ENCODE results near the gene OR5B12. TPM values are rescaled to one million over a fixed set of nuclear protein-coding genes. Genes with fewer than 3 reads are reported as not detected.

The OR5B12 gene
- total and polyA plus RNA-seq, 10 of the 15 experiments (the other 5 are each of a cell fraction or from before 2014, with no cell fraction given): 0.29 TPM; not detected in 9

DNA sequence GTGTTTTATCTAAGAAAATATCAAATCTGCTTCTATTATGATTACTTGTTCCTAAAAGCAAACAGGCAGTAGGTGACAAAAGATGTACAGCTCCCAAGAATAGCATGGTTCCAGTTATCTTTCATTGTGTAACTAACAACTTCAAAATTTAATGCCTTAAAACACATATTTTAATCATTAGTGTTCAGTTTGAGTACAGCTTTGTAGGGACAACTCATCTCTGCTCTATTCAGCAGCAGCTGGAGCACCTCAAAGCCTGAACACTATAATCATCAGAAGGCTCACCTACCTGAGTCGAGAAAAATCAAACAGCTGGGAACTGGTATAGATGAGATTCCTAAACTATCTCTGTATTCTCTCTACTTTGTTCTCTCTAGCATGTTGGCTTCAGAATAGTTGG lies 24.3 kb upstream of the OR5B12 start (continued):
- no peak for TF ChIP-seq CBX5 (IDR thresholded peaks at IDR 0.05; ENCODE audit: low read depth)
- no peak for TF ChIP-seq ZNF24 (IDR thresholded peaks at IDR 0.05)
- no peak for TF ChIP-seq BCLAF1 (IDR thresholded peaks at IDR 0.05)
- TF ChIP-seq SP1 (IDR thresholded peaks at IDR 0.05; ENCODE audit: low read depth, low read length): no peak
- no peak for TF ChIP-seq ZNF217 (IDR thresholded peaks at IDR 0.05)
- TF ChIP-seq SREBF1 (IDR thresholded peaks at IDR 0.05; ENCODE audit: low read length): no peak
- no peak for TF ChIP-seq ESRRA (IDR thresholded peaks at IDR 0.05; ENCODE audit: low read length)

- RAD21 ChIA-PET (ENCODE audit: unreplicated experiment): no interaction called here
Measured at GRCh38 chr11:58465690-58466089, 23.7 kb upstream of the OR5B12 start.

More at GRCh38 chr11:58465690-58466089, 23.7 kb upstream of the OR5B12 start:
- Histone ChIP-seq H3K4me3 (no peak overlapping the region), H3K9me3 (replicated peaks; ENCODE audit: control insufficient read depth, insufficient read depth, low read length) (no peaks in the 10 kb centered on the region; the same call in 2 of the 3 replicates), H4K20me1 (ENCODE audit: control insufficient read depth, insufficient read depth) (no peaks in the 10 kb centered on the region), H3K4me2 (ENCODE audit: control insufficient read depth, insufficient read depth) (no peak overlapping the region), H2AFZ (ENCODE audit: control insufficient read depth, low read depth, low read length) (no peak overlapping the region), H3K27ac (ENCODE audit: control insufficient read depth, insufficient read depth) (no peak overlapping the region), H3K36me3 (ENCODE audit: control insufficient read depth in 2 of 2, insufficient read depth in 2 of 2, low read length in 1 of 2) (no peaks in the 10 kb centered on the region), H3K4me1 (ENCODE audit: control insufficient read depth, insufficient read depth, low read length) (no peaks in the 10 kb centered on the region), H3K27me3 (replicated peaks in 1 of 2; ENCODE audit: control insufficient read depth in 2 of 2, insufficient read depth in 2 of 2, low read length in 1 of 2) (no peaks in the 10 kb centered on the region), H3K9ac (ENCODE audit: control insufficient read depth, insufficient read depth, low read length) (no peak overlapping the region), H3K79me2 (ENCODE audit: control insufficient read depth, insufficient read depth, low read length) (no peaks in the 10 kb centered on the region)
- ChIA-PET CTCF (interaction anchor here (1.4 kb wide), 1 partner anchor 47 kb away, joined by 4 read pairs; no protein-coding TSS in a partner anchor), SMC1A (ENCODE audit: uncharacterized antibody, unreplicated experiment) (interaction anchor here (1.1 to 1.2 kb wide), 2 partner anchors 10 to 33 kb away, joined by 4 read pairs; no protein-coding TSS in a partner anchor), POLR2A (no interaction called here)
- BruUV-seq (replicated peaks): no TSS peak
- in situ Hi-C loops (cut with MboI) (no loop called here), intact Hi-C loops (cut with micrococcal nuclease; ENCODE audit: unreplicated experiment) (no loop called here)
- ATAC-seq (no peak), FAIRE-seq (no peak), DNase-seq (ENCODE audit: low read depth, low spot score) (no peak)
- TF ChIP-seq ESRRA (IDR thresholded peaks at IDR 0.05; ENCODE audit: low read length): no peak
- TF ChIP-seq, protein P1, sequence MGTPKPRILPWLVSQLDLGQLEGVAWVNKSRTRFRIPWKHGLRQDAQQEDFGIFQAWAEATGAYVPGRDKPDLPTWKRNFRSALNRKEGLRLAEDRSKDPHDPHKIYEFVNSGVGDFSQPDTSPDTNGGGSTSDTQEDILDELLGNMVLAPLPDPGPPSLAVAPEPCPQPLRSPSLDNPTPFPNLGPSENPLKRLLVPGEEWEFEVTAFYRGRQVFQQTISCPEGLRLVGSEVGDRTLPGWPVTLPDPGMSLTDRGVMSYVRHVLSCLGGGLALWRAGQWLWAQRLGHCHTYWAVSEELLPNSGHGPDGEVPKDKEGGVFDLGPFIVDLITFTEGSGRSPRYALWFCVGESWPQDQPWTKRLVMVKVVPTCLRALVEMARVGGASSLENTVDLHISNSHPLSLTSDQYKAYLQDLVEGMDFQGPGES (IDR thresholded peaks at IDR 0.05): no peak
- 0% methylated on average over 3 of the region's 3 CpGs for WGBS (ENCODE audit: insufficient coverage, insufficient replicate concordance, low lambda C conversion rate, missing lambda C conversion rate)

Data from GM12878 (cell line).